Stomach smooth muscle (tissue), 2 donors: ENCODE measurements around the gene UNC13A.
A peak's percentile ranks its signal among the peaks of the same experiment; 100 is the strongest.

Experiments
- H3K27ac ChIP-seq: one replicate; pipeline ENCODE4 v1.7.0; 2013; ENCODE audit warnings: mild to moderate bottlenecking, low read length, inconsistent platforms
- H3K27me3 ChIP-seq, 2 donors: one replicate each; pipeline ENCODE4 v1.7.0; 2013; ENCODE audit warnings: low read length in 2 of 2; ENCODE audit not compliant: insufficient read depth in 2 of 2, control insufficient read depth in 1 of 2
- H3K36me3 ChIP-seq, 2 donors: one replicate each; pipeline ENCODE4 v1.7.0; 2013; ENCODE audit warnings: low read length in 2 of 2; ENCODE audit not compliant: control insufficient read depth in 2 of 2, insufficient read depth in 2 of 2
- H3K4me1 ChIP-seq: one replicate; pipeline ENCODE4 v1.7.0; 2013; ENCODE audit warnings: low read length; ENCODE audit not compliant: control insufficient read depth, insufficient read depth
- H3K4me3 ChIP-seq, 2 donors: one replicate each; pipeline ENCODE4 v1.7.0; 2013; ENCODE audit warnings: low read length in 2 of 2
- H3K9ac ChIP-seq, 2 donors: one replicate each; pipeline ENCODE4 v1.7.0; 2013; ENCODE audit warnings: low read length in 2 of 2, mild to moderate bottlenecking in 1 of 2
- H3K9me3 ChIP-seq, 2 donors: one replicate each; pipeline ENCODE4 v1.7.0; 2013; ENCODE audit warnings: low read length in 2 of 2; ENCODE audit not compliant: control insufficient read depth in 2 of 2
- donor health status: healthy.
- donor health status: Pancreatic carcinoma.

UNC13A gene

GRCh38 chr19:17682273-17682672, 5.9 kb downstream of the UNC13A start:
- Histone ChIP-seq H3K9ac (no peak overlapping the region), H3K27ac (no peak overlapping the region), H3K27me3 (peaks cover 41 to 43% of the 10 kb centered on the region in 2 donors)

GRCh38 chr19:17681505-17682125, 6.5 kb downstream of the UNC13A start:
- no peaks in the 10 kb centered on the region for H3K9me3 ChIP-seq
- H3K9ac ChIP-seq, result no peak overlapping the region
- no peaks in the 10 kb centered on the region for H3K36me3 ChIP-seq
- peaks cover 6% of the 10 kb centered on the region for H3K4me1 ChIP-seq
- no peak overlapping the region for H3K4me3 ChIP-seq
- no peak overlapping the region for H3K27ac ChIP-seq
- H3K27me3 ChIP-seq, result peaks cover 34 to 38% of the 10 kb centered on the region in 2 donors

More at GRCh38 chr19:17682273-17682672, 5.9 kb downstream of the UNC13A start:
- Histone ChIP-seq H3K9me3 (no peaks in the 10 kb centered on the region), H3K4me3 (no peak overlapping the region), H3K4me1 (peaks cover 6% of the 10 kb centered on the region), H3K36me3 (no peaks in the 10 kb centered on the region)

GRCh38 chr19:17680230-17680722, 7.9 kb downstream of the UNC13A start:
- no peaks in the 10 kb centered on the region for H3K9me3 ChIP-seq
- peaks cover 6% of the 10 kb centered on the region for H3K4me1 ChIP-seq
- H3K9ac ChIP-seq, result no peak overlapping the region
- H3K27me3 ChIP-seq, result peaks cover 30% of the 10 kb centered on the region in 2 donors
- peak overlapping the region in 1 of 2 donors; percentile 49 for H3K4me3 ChIP-seq
- no peak overlapping the region for H3K27ac ChIP-seq
- no peaks in the 10 kb centered on the region for H3K36me3 ChIP-seq

- Histone ChIP-seq H3K27me3 (peaks cover 28% of the 10 kb centered on the region in 2 donors), H3K4me3 (no peak overlapping the region), H3K4me1 (peaks cover 6% of the 10 kb centered on the region), H3K9ac (no peak overlapping the region), H3K27ac (no peak overlapping the region), H3K36me3 (no peaks in the 10 kb centered on the region), H3K9me3 (no peaks in the 10 kb centered on the region)
Observed at GRCh38 chr19:17679526-17680229, 8.5 kb downstream of the UNC13A start.

- no peak overlapping the region for H3K27ac ChIP-seq
- H3K27me3 ChIP-seq, result peaks cover 22 to 24% of the 10 kb centered on the region in 2 donors
- H3K36me3 ChIP-seq, result no peaks in the 10 kb centered on the region
Observed at GRCh38 chr19:17678836-17679235, 9.3 kb downstream of the UNC13A start.

GRCh38 chr19:17677002-17677401, 11.2 kb downstream of the UNC13A start:
- Histone ChIP-seq H3K36me3 (no peaks in the 10 kb centered on the region), H3K4me3 (no peak overlapping the region), H3K9me3 (peaks cover 0 to under 1% of the 10 kb centered on the region in 2 donors), H3K9ac (no peak overlapping the region), H3K27ac (no peak overlapping the region), H3K4me1 (peaks cover 6% of the 10 kb centered on the region), H3K27me3 (peaks cover 17 to 21% of the 10 kb centered on the region in 2 donors)

More at GRCh38 chr19:17678836-17679235, 9.3 kb downstream of the UNC13A start:
- Histone ChIP-seq H3K4me3 (no peak overlapping the region), H3K4me1 (peaks cover 6% of the 10 kb centered on the region), H3K9ac (no peak overlapping the region), H3K9me3 (no peaks in the 10 kb centered on the region)

- Histone ChIP-seq H3K27ac (no peak overlapping the region), H3K4me3 (no peak overlapping the region), H3K36me3 (no peaks in the 10 kb centered on the region), H3K4me1 (peaks cover 6% of the 10 kb centered on the region), H3K27me3 (peaks cover 13 to 18% of the 10 kb centered on the region in 2 donors), H3K9me3 (peaks cover 3% of the 10 kb centered on the region in 2 donors), H3K9ac (no peak overlapping the region)
Observed at GRCh38 chr19:17676295-17676694, 11.9 kb downstream of the UNC13A start.

GRCh38 chr19:17673937-17674799, 14.0 kb downstream of the UNC13A start:
- H3K27ac ChIP-seq, result no peak overlapping the region
- no peak overlapping the region for H3K4me3 ChIP-seq
- H3K27me3 ChIP-seq, result peaks cover 3 to 6% of the 10 kb centered on the region in 2 donors
- peaks cover 3% of the 10 kb centered on the region in 2 donors for H3K9me3 ChIP-seq
- no peak overlapping the region for H3K9ac ChIP-seq
- no peaks in the 10 kb centered on the region for H3K36me3 ChIP-seq
- H3K4me1 ChIP-seq, result no peaks in the 10 kb centered on the region

GRCh38 chr19:17671906-17672305, 16.2 kb downstream of the UNC13A start:
- Histone ChIP-seq H3K9me3 (peaks cover 3% of the 10 kb centered on the region in 2 donors), H3K27me3 (peaks cover 3% of the 10 kb centered on the region in 2 donors), H3K9ac (no peak overlapping the region), H3K4me3 (no peak overlapping the region), H3K36me3 (no peaks in the 10 kb centered on the region), H3K27ac (no peak overlapping the region), H3K4me1 (no peaks in the 10 kb centered on the region)

GRCh38 chr19:17669419-17669818, 18.7 kb downstream of the UNC13A start:
- Histone ChIP-seq H3K4me1 (no peaks in the 10 kb centered on the region), H3K4me3 (no peak overlapping the region), H3K27ac (no peak overlapping the region), H3K27me3 (peaks cover 2 to 5% of the 10 kb centered on the region in 2 donors), H3K9me3 (peaks cover 3 to 14% of the 10 kb centered on the region in 2 donors), H3K36me3 (no peaks in the 10 kb centered on the region), H3K9ac (no peak overlapping the region)
